ENCODE measurements around the gene SLC9C2.

SLC9C2 gene

GRCh38 chr1:173509797-173510196 is 93.1 kb downstream of the SLC9C2 start:
- Histone ChIP-seq H3K4me3 (ENCODE audit: low read depth, low read length) (no peak overlapping the region), H3K27me3 (ENCODE audit: control insufficient read depth, insufficient read depth, low read length) (no peaks in the 10 kb centered on the region), H3K36me3 (ENCODE audit: control insufficient read depth, insufficient read depth, low read length) (no peaks in the 10 kb centered on the region), H3K9ac (ENCODE audit: low read depth, low read length) (no peak overlapping the region), H3K9me3 (ENCODE audit: control insufficient read depth, insufficient read depth, low read length) (no peaks in the 10 kb centered on the region), H3K4me1 (ENCODE audit: control insufficient read depth, insufficient read depth, low read length) (peaks cover 10% of the 10 kb centered on the region)

DNA sequence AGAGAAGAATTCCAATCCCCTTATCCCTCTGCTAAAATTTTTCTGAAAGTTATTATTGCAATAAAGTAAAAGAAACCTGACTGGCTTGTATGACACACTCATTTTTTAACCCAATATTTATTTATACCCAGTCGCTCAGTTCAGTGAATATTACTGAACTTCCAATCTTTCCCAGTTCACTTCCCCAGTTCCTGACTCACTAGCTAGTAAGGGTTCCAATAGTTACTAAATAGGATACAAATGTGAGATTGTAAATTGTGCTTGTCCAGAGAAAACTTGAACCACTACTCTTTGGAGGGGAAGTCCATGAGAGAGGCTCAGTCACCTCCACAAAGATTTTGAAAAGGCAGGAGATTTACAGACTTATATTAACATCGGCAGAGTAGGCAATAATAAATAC is 94.3 kb downstream of the SLC9C2 start:
- no peak overlapping the region for H3K4me3 ChIP-seq (ENCODE audit: low read depth, low read length)

GRCh38 chr1:173507847-173508209 is 95.0 kb downstream of the SLC9C2 start:
- no peak overlapping the region for H3K9ac ChIP-seq (ENCODE audit: low read depth, low read length)
- no peaks in the 10 kb centered on the region for H3K9me3 ChIP-seq (ENCODE audit: control insufficient read depth, insufficient read depth, low read length)
- H3K27me3 ChIP-seq (ENCODE audit: control insufficient read depth, insufficient read depth, low read length): no peaks in the 10 kb centered on the region
- H3K4me3 ChIP-seq (ENCODE audit: low read depth, low read length): no peak overlapping the region
- no peaks in the 10 kb centered on the region for H3K36me3 ChIP-seq (ENCODE audit: control insufficient read depth, insufficient read depth, low read length)
- peaks cover 10% of the 10 kb centered on the region for H3K4me1 ChIP-seq (ENCODE audit: control insufficient read depth, insufficient read depth, low read length)

More for the DNA sequence above, 94.3 kb downstream of the SLC9C2 start:
- Histone ChIP-seq H3K9me3 (ENCODE audit: control insufficient read depth, insufficient read depth, low read length) (no peaks in the 10 kb centered on the region), H3K4me1 (ENCODE audit: control insufficient read depth, insufficient read depth, low read length) (peaks cover 10% of the 10 kb centered on the region), H3K9ac (ENCODE audit: low read depth, low read length) (no peak overlapping the region), H3K36me3 (ENCODE audit: control insufficient read depth, insufficient read depth, low read length) (no peaks in the 10 kb centered on the region), H3K27me3 (ENCODE audit: control insufficient read depth, insufficient read depth, low read length) (no peaks in the 10 kb centered on the region)

DNA sequence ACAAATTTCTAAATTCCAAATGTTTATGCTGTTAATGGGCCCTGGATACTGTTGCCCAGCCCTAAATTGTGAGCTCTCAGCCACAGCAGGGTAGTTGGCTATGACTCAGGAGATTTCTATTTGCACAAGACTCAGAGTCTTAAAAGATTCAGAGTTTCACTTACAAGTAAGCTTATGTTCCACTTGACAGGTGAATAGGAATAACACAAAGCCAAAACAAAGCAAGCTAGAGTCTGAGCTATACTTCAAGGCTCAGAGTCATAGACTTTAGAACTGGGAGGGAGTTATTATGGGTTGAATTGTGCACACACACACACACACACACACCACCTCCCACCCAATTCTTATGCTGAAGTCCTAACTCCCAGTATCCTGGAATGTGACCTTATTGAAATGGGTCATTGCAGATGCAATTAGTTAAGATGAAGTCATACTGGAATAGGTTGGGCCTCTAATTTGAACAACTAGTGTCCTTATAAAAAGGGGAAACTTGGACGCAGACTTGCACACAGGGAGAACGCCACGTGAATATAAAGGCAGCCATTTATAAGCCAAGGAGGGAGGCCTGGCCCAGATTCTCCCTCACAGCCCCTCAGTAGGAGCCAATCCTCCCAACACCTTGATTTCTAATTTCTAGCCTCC is 95.5 kb downstream of the SLC9C2 start:
- Histone ChIP-seq H3K36me3 (ENCODE audit: control insufficient read depth, insufficient read depth, low read length) (no peaks in the 10 kb centered on the region), H3K4me1 (ENCODE audit: control insufficient read depth, insufficient read depth, low read length) (peaks cover 10% of the 10 kb centered on the region), H3K27me3 (ENCODE audit: control insufficient read depth, insufficient read depth, low read length) (no peaks in the 10 kb centered on the region), H3K4me3 (ENCODE audit: low read depth, low read length) (no peak overlapping the region), H3K9ac (ENCODE audit: low read depth, low read length) (no peak overlapping the region), H3K9me3 (ENCODE audit: control insufficient read depth, insufficient read depth, low read length) (no peaks in the 10 kb centered on the region)

DNA sequence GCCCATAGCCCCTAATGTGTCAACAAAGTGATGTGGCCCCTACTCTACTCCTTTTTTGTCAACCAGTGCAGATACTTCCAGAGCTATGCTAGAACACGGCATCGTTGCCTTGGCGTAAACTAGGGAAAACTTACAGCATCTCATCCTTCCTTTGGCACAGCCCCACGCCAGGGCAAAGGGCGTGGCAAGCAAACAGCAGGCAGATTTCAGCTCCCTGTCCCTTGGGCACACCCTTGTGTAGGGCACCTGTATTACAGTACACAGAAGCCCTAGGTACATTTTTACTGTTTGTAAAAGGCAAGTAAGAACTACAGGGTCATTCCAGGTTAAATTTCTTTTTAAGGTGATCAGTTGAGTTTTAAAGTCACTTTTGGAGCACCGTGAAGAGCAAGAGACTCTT is 96.4 kb downstream of the SLC9C2 start:
- no peaks in the 10 kb centered on the region for H3K9me3 ChIP-seq (ENCODE audit: control insufficient read depth, insufficient read depth, low read length)
- no peaks in the 10 kb centered on the region for H3K27me3 ChIP-seq (ENCODE audit: control insufficient read depth, insufficient read depth, low read length)
- no peak overlapping the region for H3K4me3 ChIP-seq (ENCODE audit: low read depth, low read length)
- H3K4me1 ChIP-seq (ENCODE audit: control insufficient read depth, insufficient read depth, low read length): peaks cover 10% of the 10 kb centered on the region
- H3K36me3 ChIP-seq (ENCODE audit: control insufficient read depth, insufficient read depth, low read length): no peaks in the 10 kb centered on the region
- H3K9ac ChIP-seq (ENCODE audit: low read depth, low read length): no peak overlapping the region

DNA sequence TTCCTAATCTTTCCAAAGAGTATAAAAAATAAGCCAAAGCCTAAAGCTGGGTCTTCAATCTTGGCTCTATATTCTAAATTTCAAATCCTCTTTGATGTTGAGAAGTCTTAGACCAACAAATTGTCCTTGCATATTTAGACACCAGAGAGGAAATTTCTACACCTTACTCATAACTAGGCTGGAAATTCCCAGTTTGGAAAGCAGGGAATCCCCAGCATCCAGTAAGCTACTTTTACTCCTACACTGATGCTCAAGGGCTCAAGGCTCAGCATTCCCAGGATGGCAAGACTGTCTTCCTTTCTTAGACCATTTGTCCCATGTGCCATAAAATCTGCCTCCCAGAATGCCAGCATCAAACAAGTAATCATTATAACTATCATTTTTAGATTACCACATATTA is 97.5 kb downstream of the SLC9C2 start:
- H3K36me3 ChIP-seq (ENCODE audit: control insufficient read depth, insufficient read depth, low read length): no peaks in the 10 kb centered on the region
- no peaks in the 10 kb centered on the region for H3K9me3 ChIP-seq (ENCODE audit: control insufficient read depth, insufficient read depth, low read length)
- no peak overlapping the region for H3K9ac ChIP-seq (ENCODE audit: low read depth, low read length)
- no peak overlapping the region for H3K4me3 ChIP-seq (ENCODE audit: low read depth, low read length)
- H3K27me3 ChIP-seq (ENCODE audit: control insufficient read depth, insufficient read depth, low read length): no peaks in the 10 kb centered on the region
- peaks cover 10% of the 10 kb centered on the region for H3K4me1 ChIP-seq (ENCODE audit: control insufficient read depth, insufficient read depth, low read length)

GRCh38 chr1:173504268-173504667 is 98.6 kb downstream of the SLC9C2 start:
- Histone ChIP-seq H3K4me3 (ENCODE audit: low read depth, low read length) (no peak overlapping the region), H3K9ac (ENCODE audit: low read depth, low read length) (no peak overlapping the region), H3K9me3 (ENCODE audit: control insufficient read depth, insufficient read depth, low read length) (no peaks in the 10 kb centered on the region), H3K27me3 (ENCODE audit: control insufficient read depth, insufficient read depth, low read length) (no peaks in the 10 kb centered on the region), H3K4me1 (ENCODE audit: control insufficient read depth, insufficient read depth, low read length) (peaks cover 10% of the 10 kb centered on the region), H3K36me3 (ENCODE audit: control insufficient read depth, insufficient read depth, low read length) (no peaks in the 10 kb centered on the region)

- no peak overlapping the region for H3K9ac ChIP-seq (ENCODE audit: low read depth, low read length)
- no peak overlapping the region for H3K4me3 ChIP-seq (ENCODE audit: low read depth, low read length)
- H3K4me1 ChIP-seq (ENCODE audit: control insufficient read depth, insufficient read depth, low read length): peaks cover 10% of the 10 kb centered on the region
- H3K27me3 ChIP-seq (ENCODE audit: control insufficient read depth, insufficient read depth, low read length): no peaks in the 10 kb centered on the region
- H3K36me3 ChIP-seq (ENCODE audit: control insufficient read depth, insufficient read depth, low read length): no peaks in the 10 kb centered on the region
- no peaks in the 10 kb centered on the region for H3K9me3 ChIP-seq (ENCODE audit: control insufficient read depth, insufficient read depth, low read length)
These were observed 99.5 kb downstream of the SLC9C2 start for GRCh38 chr1:173503391-173503790.

DNA sequence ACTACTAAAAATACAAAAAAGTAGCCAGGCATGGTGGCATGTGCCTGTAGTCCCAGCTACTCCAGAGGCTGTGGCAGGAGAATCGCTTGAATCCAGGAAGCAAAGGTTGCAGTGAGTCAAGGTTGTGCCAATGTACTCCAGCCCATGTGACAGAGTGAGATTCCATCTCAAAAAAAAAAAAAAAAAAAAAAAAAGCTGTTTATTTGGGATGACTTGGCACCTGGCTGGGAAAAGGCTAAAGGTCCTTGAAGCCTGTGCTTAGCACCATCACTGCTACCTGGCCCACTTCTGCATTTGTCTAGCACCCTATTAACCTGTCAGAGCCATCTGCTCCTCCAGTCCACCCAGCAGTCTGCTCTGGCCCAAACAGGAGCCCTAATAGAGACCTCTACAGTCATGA is 100.8 kb downstream of the SLC9C2 start:
- Histone ChIP-seq H3K27me3 (ENCODE audit: control insufficient read depth, insufficient read depth, low read length) (no peaks in the 10 kb centered on the region), H3K36me3 (ENCODE audit: control insufficient read depth, insufficient read depth, low read length) (no peaks in the 10 kb centered on the region), H3K4me3 (ENCODE audit: low read depth, low read length) (no peak overlapping the region), H3K9me3 (ENCODE audit: control insufficient read depth, insufficient read depth, low read length) (no peaks in the 10 kb centered on the region), H3K9ac (ENCODE audit: low read depth, low read length) (no peak overlapping the region), H3K4me1 (ENCODE audit: control insufficient read depth, insufficient read depth, low read length) (peaks cover 1% of the 10 kb centered on the region)

GRCh38 chr1:173499729-173500128 is 103.1 kb downstream of the SLC9C2 start:
- no peaks in the 10 kb centered on the region for H3K27me3 ChIP-seq (ENCODE audit: control insufficient read depth, insufficient read depth, low read length)
- no peak overlapping the region for H3K4me3 ChIP-seq (ENCODE audit: low read depth, low read length)
- H3K9ac ChIP-seq (ENCODE audit: low read depth, low read length): no peak overlapping the region
- no peaks in the 10 kb centered on the region for H3K9me3 ChIP-seq (ENCODE audit: control insufficient read depth, insufficient read depth, low read length)
- no peaks in the 10 kb centered on the region for H3K4me1 ChIP-seq (ENCODE audit: control insufficient read depth, insufficient read depth, low read length)
- H3K36me3 ChIP-seq (ENCODE audit: control insufficient read depth, insufficient read depth, low read length): no peaks in the 10 kb centered on the region

GRCh38 chr1:173496757-173497320 is 106.0 kb downstream of the SLC9C2 start:
- Histone ChIP-seq H3K4me1 (ENCODE audit: control insufficient read depth, insufficient read depth, low read length) (no peaks in the 10 kb centered on the region), H3K9ac (ENCODE audit: low read depth, low read length) (no peak overlapping the region), H3K36me3 (ENCODE audit: control insufficient read depth, insufficient read depth, low read length) (no peaks in the 10 kb centered on the region), H3K9me3 (ENCODE audit: control insufficient read depth, insufficient read depth, low read length) (no peaks in the 10 kb centered on the region), H3K4me3 (ENCODE audit: low read depth, low read length) (no peak overlapping the region), H3K27me3 (ENCODE audit: control insufficient read depth, insufficient read depth, low read length) (no peaks in the 10 kb centered on the region)

- H3K36me3 ChIP-seq (ENCODE audit: control insufficient read depth, insufficient read depth, low read length): no peaks in the 10 kb centered on the region
- H3K4me1 ChIP-seq (ENCODE audit: control insufficient read depth, insufficient read depth, low read length): no peaks in the 10 kb centered on the region
- H3K4me3 ChIP-seq (ENCODE audit: low read depth, low read length): no peak overlapping the region
- H3K27me3 ChIP-seq (ENCODE audit: control insufficient read depth, insufficient read depth, low read length): no peaks in the 10 kb centered on the region
- H3K9ac ChIP-seq (ENCODE audit: low read depth, low read length): no peak overlapping the region
- no peaks in the 10 kb centered on the region for H3K9me3 ChIP-seq (ENCODE audit: control insufficient read depth, insufficient read depth, low read length)
These were observed 107.1 kb downstream of the SLC9C2 start for GRCh38 chr1:173495609-173496267.

Measured in iPS-15b (cell line).